ENCODE results near the gene NCOA6.
"Not testable (repeated sequence)": the region's sequence is repeated elsewhere in the genome, so short reads cannot be mapped to it uniquely, and the experiment has no call there.

The NCOA6 gene

GRCh38 chr20:34719242-34720017 lies 106.0 kb downstream of the NCOA6 start:
- WGBS = 96% methylated on average over 10 of the region's 13 CpGs
- not testable (repeated sequence) for H3K9ac ChIP-seq (ENCODE audit: low read depth, low read length); H3K4me3 ChIP-seq (ENCODE audit: low read length); H3K36me3 ChIP-seq (ENCODE audit: insufficient read depth, low read length); H3K4me1 ChIP-seq (ENCODE audit: insufficient read depth, low read length); H3K9me3 ChIP-seq (ENCODE audit: insufficient read depth, low read depth, low read length); H3K27me3 ChIP-seq (ENCODE audit: insufficient read depth, low read length); H3K27ac ChIP-seq (ENCODE audit: low read depth, low read length)

GRCh38 chr20:34717230-34718095 lies 108.0 kb downstream of the NCOA6 start:
- H3K4me3 ChIP-seq (ENCODE audit: low read length) = no peak overlapping the region
- no peaks in the 10 kb centered on the region for H3K4me1 ChIP-seq (ENCODE audit: insufficient read depth, low read length)
- WGBS = 93% methylated on average over 6 of the region's 9 CpGs
- peaks cover 3% of the 10 kb centered on the region; the same call in 1 of the 2 replicates for H3K36me3 ChIP-seq (ENCODE audit: insufficient read depth, low read length)
- no peak overlapping the region for H3K9ac ChIP-seq (ENCODE audit: low read depth, low read length)
- no peak overlapping the region for H3K27ac ChIP-seq (ENCODE audit: low read depth, low read length)
- no peaks in the 10 kb centered on the region for H3K27me3 ChIP-seq (ENCODE audit: insufficient read depth, low read length)
- no peaks in the 10 kb centered on the region for H3K9me3 ChIP-seq (ENCODE audit: insufficient read depth, low read depth, low read length)

- H3K9me3 ChIP-seq (ENCODE audit: insufficient read depth, low read depth, low read length) = no peaks in the 10 kb centered on the region
- no peak overlapping the region for H3K27ac ChIP-seq (ENCODE audit: low read depth, low read length)
- no peaks in the 10 kb centered on the region for H3K4me1 ChIP-seq (ENCODE audit: insufficient read depth, low read length)
- H3K36me3 ChIP-seq (ENCODE audit: insufficient read depth, low read length) = peaks cover 3% of the 10 kb centered on the region; the same call in 1 of the 2 replicates
- H3K9ac ChIP-seq (ENCODE audit: low read depth, low read length) = no peak overlapping the region
- peaks cover 1% of the 10 kb centered on the region for H3K27me3 ChIP-seq (ENCODE audit: insufficient read depth, low read length)
- no peak overlapping the region for H3K4me3 ChIP-seq (ENCODE audit: low read length)
- 96% methylated on average over 2 of the region's 2 CpGs for WGBS
Measured at GRCh38 chr20:34716921-34717229, 108.6 kb downstream of the NCOA6 start.

GRCh38 chr20:34715384-34715783 lies 110.1 kb downstream of the NCOA6 start:
- WGBS = 93% methylated on average over 4 of the region's 4 CpGs
- H3K27me3 ChIP-seq (ENCODE audit: insufficient read depth, low read length) = peaks cover 16% of the 10 kb centered on the region
- H3K27ac ChIP-seq (ENCODE audit: low read depth, low read length) = no peak overlapping the region
- no peaks in the 10 kb centered on the region for H3K4me1 ChIP-seq (ENCODE audit: insufficient read depth, low read length)
- no peaks in the 10 kb centered on the region for H3K9me3 ChIP-seq (ENCODE audit: insufficient read depth, low read depth, low read length)
- H3K36me3 ChIP-seq (ENCODE audit: insufficient read depth, low read length) = peaks cover 3% of the 10 kb centered on the region; the same call in 1 of the 2 replicates
- H3K4me3 ChIP-seq (ENCODE audit: low read length) = no peak overlapping the region
- H3K9ac ChIP-seq (ENCODE audit: low read depth, low read length) = no peak overlapping the region

DNA sequence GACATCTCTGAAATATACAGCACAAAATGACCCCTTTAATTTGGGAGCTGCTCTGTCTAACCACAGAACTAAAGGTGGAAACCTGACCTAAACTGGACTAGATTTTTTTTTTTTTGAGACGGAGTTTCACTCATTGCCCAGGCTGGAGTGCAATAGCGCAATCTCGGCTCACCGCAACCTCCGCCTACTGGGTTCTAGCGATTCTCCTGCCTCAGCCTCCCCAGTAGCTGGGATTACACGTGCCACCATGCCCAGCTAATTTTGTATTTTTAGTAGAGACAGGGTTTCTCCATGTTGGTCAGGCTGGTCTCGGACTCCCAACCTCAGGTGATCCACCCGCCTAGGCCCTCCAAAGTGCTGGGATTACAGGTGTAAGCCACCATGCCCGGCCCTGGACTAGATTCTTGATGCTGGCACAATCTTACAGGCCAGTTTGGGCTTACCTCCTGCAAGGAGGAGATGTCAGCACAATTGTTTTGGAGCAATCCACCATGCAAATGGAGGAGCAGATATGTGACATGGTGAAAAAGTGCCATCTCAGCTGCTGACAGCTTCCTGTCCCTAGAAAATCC lies 111.4 kb downstream of the NCOA6 start:
- H3K4me3 ChIP-seq (ENCODE audit: low read length); H3K4me1 ChIP-seq (ENCODE audit: insufficient read depth, low read length); H3K9ac ChIP-seq (ENCODE audit: low read depth, low read length); H3K9me3 ChIP-seq (ENCODE audit: insufficient read depth, low read depth, low read length); H3K36me3 ChIP-seq (ENCODE audit: insufficient read depth, low read length); H3K27ac ChIP-seq (ENCODE audit: low read depth, low read length): not testable (repeated sequence)
- peaks cover 20% of the 10 kb centered on the region for H3K27me3 ChIP-seq (ENCODE audit: insufficient read depth, low read length)
- 95% methylated on average over 10 of the region's 10 CpGs for WGBS

DNA sequence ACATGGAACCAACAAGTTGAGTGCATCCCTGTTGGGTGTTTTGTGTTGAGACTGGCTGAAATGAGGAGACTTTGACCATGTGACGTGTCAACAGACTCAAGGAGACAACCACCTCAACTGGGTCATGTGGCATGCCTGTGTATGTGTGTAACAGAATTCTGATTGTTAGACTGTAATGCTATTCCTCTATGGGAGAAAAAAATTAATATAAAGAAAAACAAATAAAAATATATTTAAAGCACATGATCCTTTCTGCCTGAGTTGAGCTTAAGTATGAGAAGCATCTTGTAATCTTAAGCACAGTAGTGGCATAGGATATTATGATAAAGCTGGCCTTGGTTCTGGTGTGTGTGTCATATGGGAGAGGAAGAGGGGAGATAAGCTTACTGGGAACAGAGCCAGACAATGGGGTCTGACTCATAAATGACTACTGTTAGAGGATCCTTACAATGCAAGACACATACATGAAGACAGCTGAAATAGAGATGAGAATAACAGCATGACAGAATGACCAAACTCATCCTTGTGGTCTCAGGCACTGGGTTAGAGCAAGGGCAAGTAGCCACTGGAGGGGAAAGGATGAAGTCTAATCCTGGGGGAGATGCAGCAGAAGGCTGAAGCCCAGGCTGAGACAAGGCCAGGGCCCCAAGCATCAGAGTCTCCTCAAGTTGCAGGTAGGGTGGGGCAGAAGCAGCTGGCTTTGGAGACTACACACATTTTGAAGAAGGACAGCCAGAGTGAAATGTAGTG lies 112.1 kb downstream of the NCOA6 start:
- no peaks in the 10 kb centered on the region for H3K4me1 ChIP-seq (ENCODE audit: insufficient read depth, low read length)
- H3K36me3 ChIP-seq (ENCODE audit: insufficient read depth, low read length) = no peaks in the 10 kb centered on the region
- peaks cover 24% of the 10 kb centered on the region for H3K27me3 ChIP-seq (ENCODE audit: insufficient read depth, low read length)
- no peak overlapping the region for H3K27ac ChIP-seq (ENCODE audit: low read depth, low read length)
- H3K9ac ChIP-seq (ENCODE audit: low read depth, low read length) = no peak overlapping the region
- 88% methylated on average over 1 of the region's 1 CpG for WGBS
- no peaks in the 10 kb centered on the region for H3K9me3 ChIP-seq (ENCODE audit: insufficient read depth, low read depth, low read length)
- no peak overlapping the region for H3K4me3 ChIP-seq (ENCODE audit: low read length)

GRCh38 chr20:34712525-34713192 lies 112.8 kb downstream of the NCOA6 start:
- WGBS = 89% methylated on average over 5 of the region's 5 CpGs
- no peaks in the 10 kb centered on the region for H3K36me3 ChIP-seq (ENCODE audit: insufficient read depth, low read length)
- H3K4me3 ChIP-seq (ENCODE audit: low read length) = no peak overlapping the region
- H3K9ac ChIP-seq (ENCODE audit: low read depth, low read length) = no peak overlapping the region
- no peak overlapping the region for H3K27ac ChIP-seq (ENCODE audit: low read depth, low read length)
- peaks cover 30% of the 10 kb centered on the region for H3K27me3 ChIP-seq (ENCODE audit: insufficient read depth, low read length)
- H3K9me3 ChIP-seq (ENCODE audit: insufficient read depth, low read depth, low read length) = no peaks in the 10 kb centered on the region
- no peaks in the 10 kb centered on the region for H3K4me1 ChIP-seq (ENCODE audit: insufficient read depth, low read length)

DNA sequence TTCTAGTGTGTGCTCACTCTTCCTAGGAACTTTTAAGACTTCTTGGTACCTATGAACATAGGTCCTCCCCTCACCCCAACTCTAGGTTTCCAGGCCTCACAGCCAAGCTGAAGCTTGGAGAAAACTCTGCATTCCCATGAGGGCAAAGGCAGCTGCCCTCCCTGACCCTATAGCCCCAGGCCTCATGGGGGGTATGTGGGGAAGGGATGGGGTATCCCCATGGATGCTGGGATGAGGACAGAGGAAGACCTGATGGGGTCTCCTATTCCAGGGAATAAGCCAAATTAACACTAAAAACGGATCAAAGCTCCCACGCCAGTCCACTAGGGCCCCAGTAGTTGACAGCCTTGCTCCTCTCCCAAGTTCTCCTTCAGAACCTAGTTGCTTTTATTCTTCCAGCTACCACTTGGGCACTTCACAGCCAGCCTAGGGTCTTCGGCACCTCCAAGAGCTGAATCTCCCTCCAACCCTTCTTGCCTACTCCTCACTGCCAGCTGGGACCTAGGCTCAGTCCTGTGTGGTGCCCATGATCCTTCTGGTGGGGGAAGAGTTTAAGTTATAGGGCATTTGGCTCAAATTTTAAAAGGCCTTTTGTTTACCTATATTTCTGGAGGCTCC lies 113.5 kb downstream of the NCOA6 start:
- H3K9ac ChIP-seq (ENCODE audit: low read depth, low read length) = no peak overlapping the region
- no peak overlapping the region for H3K27ac ChIP-seq (ENCODE audit: low read depth, low read length)
- H3K4me3 ChIP-seq (ENCODE audit: low read length) = no peak overlapping the region
- H3K9me3 ChIP-seq (ENCODE audit: insufficient read depth, low read depth, low read length) = no peaks in the 10 kb centered on the region
- no peaks in the 10 kb centered on the region for H3K4me1 ChIP-seq (ENCODE audit: insufficient read depth, low read length)
- no peaks in the 10 kb centered on the region for H3K36me3 ChIP-seq (ENCODE audit: insufficient read depth, low read length)
- H3K27me3 ChIP-seq (ENCODE audit: insufficient read depth, low read length) = peaks cover 30% of the 10 kb centered on the region
- WGBS = 93% methylated on average over 3 of the region's 3 CpGs

DNA sequence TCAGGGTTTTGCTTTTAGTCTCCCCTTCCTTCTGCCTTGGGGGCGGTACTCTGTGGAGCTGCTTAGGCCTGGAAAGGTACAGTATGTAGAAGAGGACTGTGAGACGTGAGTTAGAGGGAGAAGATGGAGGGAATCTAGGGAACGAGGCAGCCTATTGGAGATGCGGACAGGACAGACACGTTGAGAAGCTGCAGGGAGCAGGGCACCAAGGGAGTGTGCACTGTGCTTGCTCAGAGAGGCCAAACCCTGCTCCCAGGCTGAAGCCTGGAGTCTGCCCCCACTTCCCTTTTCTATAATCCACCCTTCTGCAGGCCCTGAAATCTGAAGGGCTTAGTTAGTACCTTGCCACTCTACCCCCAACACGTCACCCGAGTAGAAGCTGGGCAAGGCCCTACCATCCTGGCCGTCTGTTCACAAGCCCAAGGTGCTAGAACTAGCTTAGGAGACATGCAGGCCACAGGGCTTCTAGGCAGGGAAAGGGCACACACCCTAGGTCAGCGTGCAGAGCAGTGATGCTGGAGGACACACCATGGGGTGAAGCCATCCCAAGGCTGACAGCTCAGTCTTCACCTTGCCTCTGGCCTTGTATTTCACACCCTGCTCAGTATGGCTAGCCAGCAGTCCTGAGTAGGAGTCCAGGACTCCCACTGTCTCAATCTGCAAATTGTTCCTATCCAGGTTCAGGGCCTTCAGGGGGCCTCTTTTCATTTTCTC lies 114.4 kb downstream of the NCOA6 start:
- Histone ChIP-seq H3K27me3 (ENCODE audit: insufficient read depth, low read length) (peaks cover 30% of the 10 kb centered on the region), H3K4me3 (ENCODE audit: low read length) (no peak overlapping the region), H3K4me1 (ENCODE audit: insufficient read depth, low read length) (no peaks in the 10 kb centered on the region), H3K9me3 (ENCODE audit: insufficient read depth, low read depth, low read length) (no peaks in the 10 kb centered on the region), H3K36me3 (ENCODE audit: insufficient read depth, low read length) (no peaks in the 10 kb centered on the region), H3K9ac (ENCODE audit: low read depth, low read length) (no peak overlapping the region), H3K27ac (ENCODE audit: low read depth, low read length) (no peak overlapping the region)
- 86% methylated on average over 9 of the region's 9 CpGs for WGBS

- Histone ChIP-seq H3K27me3 (ENCODE audit: insufficient read depth, low read length) (peaks cover 30% of the 10 kb centered on the region), H3K36me3 (ENCODE audit: insufficient read depth, low read length) (no peaks in the 10 kb centered on the region), H3K9me3 (ENCODE audit: insufficient read depth, low read depth, low read length) (no peaks in the 10 kb centered on the region), H3K9ac (ENCODE audit: low read depth, low read length) (no peak overlapping the region), H3K27ac (ENCODE audit: low read depth, low read length) (no peak overlapping the region), H3K4me3 (ENCODE audit: low read length) (peak overlapping the region; percentile 83), H3K4me1 (ENCODE audit: insufficient read depth, low read length) (no peaks in the 10 kb centered on the region)
Measured at GRCh38 chr20:34710568-34710839, 114.9 kb downstream of the NCOA6 start.

Data from HUES64 (cell line).